ENCODE data around the gene MPZL3.
A peak's percentile ranks its signal among the peaks of the same experiment; 100 is the strongest.

MPZL3 gene

GRCh38 chr11:118212131-118212725 lies 39.9 kb downstream of the MPZL3 start:
- no peak overlapping the region for H2BK5ac ChIP-seq (ENCODE audit: low read length)
- H3K27me3 ChIP-seq (ENCODE audit: control insufficient read depth in 3 of 3, insufficient read depth in 3 of 3, low read depth in 1 of 3, low read length in 3 of 3): peaks cover 0 to 22% (median 0%) of the 10 kb centered on the region in 3 experiments
- WGBS, 2 donors (ENCODE audit: extremely low coverage in 2 of 2, insufficient read length in 2 of 2, insufficient replicate concordance in 1 of 2): no CpG with 5 or more reads among the region's 7 CpGs

DNA sequence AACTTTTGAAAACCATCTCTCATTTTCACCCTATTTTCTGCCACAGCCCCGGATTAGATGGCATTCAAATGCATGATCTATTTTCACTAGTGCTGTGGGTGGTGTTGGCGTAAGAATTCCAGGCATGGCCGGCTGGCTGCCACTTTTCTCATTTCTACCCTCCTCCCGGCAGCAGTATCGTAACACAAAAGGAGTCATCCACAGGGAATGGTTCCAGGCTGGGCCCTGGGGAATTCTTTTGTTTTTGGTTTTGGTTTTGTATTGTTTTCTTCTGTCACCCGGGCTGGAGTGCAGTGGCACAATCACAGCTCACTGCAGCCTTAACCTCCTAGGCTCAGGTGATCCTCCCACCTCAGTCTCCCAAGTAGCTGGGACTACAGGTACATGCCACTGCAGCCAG lies 41.2 kb downstream of the MPZL3 start:
- Histone ChIP-seq H3K9ac (ENCODE audit: low read depth, low read length, poor library complexity) (no peak overlapping the region), H2AFZ (ENCODE audit: low read length) (no peak overlapping the region), H2AK5ac (ENCODE audit: low read depth, low read length) (no peak overlapping the region), H3K79me1 (ENCODE audit: low read depth, low read length) (no peaks in the 10 kb centered on the region), H3K14ac (ENCODE audit: low read length) (no peak overlapping the region), H2BK120ac (ENCODE audit: low read depth, low read length) (no peak overlapping the region), H3K27me3 (ENCODE audit: control insufficient read depth in 3 of 3, insufficient read depth in 3 of 3, low read depth in 1 of 3, low read length in 3 of 3) (peaks cover 0 to 30% (median under 1%) of the 10 kb centered on the region in 3 experiments), H3K4me2 (ENCODE audit: insufficient read depth, low read length, poor library complexity, severe bottlenecking) (no peak overlapping the region), H4K91ac (ENCODE audit: low read depth, low read length, poor library complexity) (no peak overlapping the region), H3K4me3 (ENCODE audit: low read length in 2 of 2) (no peak overlapping the region), H3K27ac (replicated peaks; ENCODE audit: low read length) (no peak overlapping the region), H3K23ac (ENCODE audit: low read depth, low read length, poor library complexity) (no peak overlapping the region), H3K18ac (ENCODE audit: low read length) (no peak overlapping the region), H4K8ac (ENCODE audit: low read depth, low read length) (no peak overlapping the region), H3K36me3 (replicated peaks in 1 of 2; ENCODE audit: control insufficient read depth in 2 of 2, insufficient read depth in 2 of 2, low read length in 2 of 2) (no peaks in the 10 kb centered on the region), H2BK12ac (ENCODE audit: low read length) (no peak overlapping the region), H3K4me1 (ENCODE audit: control insufficient read depth in 2 of 2, insufficient read depth in 1 of 2, low read depth in 1 of 2, low read length in 2 of 2) (peaks cover 0 to 16% of the 10 kb centered on the region in 2 donors), H2BK15ac (ENCODE audit: low read length) (no peak overlapping the region), H2BK5ac (ENCODE audit: low read length) (no peak overlapping the region), H3K4ac (ENCODE audit: low read length) (no peak overlapping the region), H3K9me3 (replicated peaks in 1 of 2; ENCODE audit: control insufficient read depth in 2 of 2, insufficient read depth in 1 of 2, low read depth in 1 of 2, low read length in 2 of 2) (no peaks in the 10 kb centered on the region)
- DNase-seq (ENCODE audit: low spot score): peak; percentile 50
- WGBS, 2 donors (ENCODE audit: extremely low coverage in 2 of 2, insufficient read length in 2 of 2, insufficient replicate concordance in 1 of 2): no CpG with 5 or more reads among the region's 6 CpGs

More at GRCh38 chr11:118212131-118212725, 39.9 kb downstream of the MPZL3 start:
- Histone ChIP-seq H2AFZ (ENCODE audit: low read length) (no peak overlapping the region), H3K27ac (replicated peaks; ENCODE audit: low read length) (no peak overlapping the region), H2BK15ac (ENCODE audit: low read length) (no peak overlapping the region), H4K91ac (ENCODE audit: low read depth, low read length, poor library complexity) (no peak overlapping the region), H2BK12ac (ENCODE audit: low read length) (no peak overlapping the region), H3K9me3 (replicated peaks in 1 of 2; ENCODE audit: control insufficient read depth in 2 of 2, insufficient read depth in 1 of 2, low read depth in 1 of 2, low read length in 2 of 2) (no peaks in the 10 kb centered on the region), H2AK5ac (ENCODE audit: low read depth, low read length) (no peak overlapping the region), H3K14ac (ENCODE audit: low read length) (no peak overlapping the region), H3K79me1 (ENCODE audit: low read depth, low read length) (no peaks in the 10 kb centered on the region), H3K4me1 (ENCODE audit: control insufficient read depth in 2 of 2, insufficient read depth in 1 of 2, low read depth in 1 of 2, low read length in 2 of 2) (peaks cover 0 to 15% of the 10 kb centered on the region in 2 donors), H3K9ac (ENCODE audit: low read depth, low read length, poor library complexity) (no peak overlapping the region), H4K8ac (ENCODE audit: low read depth, low read length) (no peak overlapping the region), H3K18ac (ENCODE audit: low read length) (no peak overlapping the region), H3K4ac (ENCODE audit: low read length) (no peak overlapping the region), H3K4me2 (ENCODE audit: insufficient read depth, low read length, poor library complexity, severe bottlenecking) (no peak overlapping the region), H3K4me3 (ENCODE audit: low read length in 2 of 2) (no peak overlapping the region), H3K23ac (ENCODE audit: low read depth, low read length, poor library complexity) (no peak overlapping the region), H2BK120ac (ENCODE audit: low read depth, low read length) (no peak overlapping the region), H3K36me3 (replicated peaks in 1 of 2; ENCODE audit: control insufficient read depth in 2 of 2, insufficient read depth in 2 of 2, low read length in 2 of 2) (no peaks in the 10 kb centered on the region)
- no peak for DNase-seq (ENCODE audit: low spot score)

- H3K4ac ChIP-seq (ENCODE audit: low read length): no peak overlapping the region
- no peak overlapping the region for H2BK12ac ChIP-seq (ENCODE audit: low read length)
- no peak overlapping the region for H2BK120ac ChIP-seq (ENCODE audit: low read depth, low read length)
- H3K4me2 ChIP-seq (ENCODE audit: insufficient read depth, low read length, poor library complexity, severe bottlenecking): no peak overlapping the region
- no peak overlapping the region for H3K4me3 ChIP-seq (ENCODE audit: low read length in 2 of 2)
- H2BK5ac ChIP-seq (ENCODE audit: low read length): no peak overlapping the region
- no CpG with 5 or more reads among the region's 7 CpGs for WGBS, 2 donors (ENCODE audit: extremely low coverage in 2 of 2, insufficient read length in 2 of 2, insufficient replicate concordance in 1 of 2)
- no peak overlapping the region for H4K8ac ChIP-seq (ENCODE audit: low read depth, low read length)
- H3K27me3 ChIP-seq (ENCODE audit: control insufficient read depth in 3 of 3, insufficient read depth in 3 of 3, low read depth in 1 of 3, low read length in 3 of 3): peaks cover 0 to 35% (median 2%) of the 10 kb centered on the region in 3 experiments
- H2AK5ac ChIP-seq (ENCODE audit: low read depth, low read length): peak overlapping the region; percentile 48
- no peak overlapping the region for H3K14ac ChIP-seq (ENCODE audit: low read length)
- H3K36me3 ChIP-seq (replicated peaks in 1 of 2; ENCODE audit: control insufficient read depth in 2 of 2, insufficient read depth in 2 of 2, low read length in 2 of 2): no peaks in the 10 kb centered on the region
- no peaks in the 10 kb centered on the region for H3K79me1 ChIP-seq (ENCODE audit: low read depth, low read length)
- H4K91ac ChIP-seq (ENCODE audit: low read depth, low read length, poor library complexity): no peak overlapping the region
- H3K9ac ChIP-seq (ENCODE audit: low read depth, low read length, poor library complexity): no peak overlapping the region
- no peak overlapping the region for H3K27ac ChIP-seq (replicated peaks; ENCODE audit: low read length)
- H2BK15ac ChIP-seq (ENCODE audit: low read length): peak overlapping the region; percentile 61
- peaks cover 0 to 16% of the 10 kb centered on the region in 2 donors for H3K4me1 ChIP-seq (ENCODE audit: control insufficient read depth in 2 of 2, insufficient read depth in 1 of 2, low read depth in 1 of 2, low read length in 2 of 2)
- H3K23ac ChIP-seq (ENCODE audit: low read depth, low read length, poor library complexity): no peak overlapping the region
- no peak overlapping the region for H2AFZ ChIP-seq (ENCODE audit: low read length)
- H3K18ac ChIP-seq (ENCODE audit: low read length): peak overlapping the region; percentile 57
- no peak for DNase-seq (ENCODE audit: low spot score)
- no peaks in the 10 kb centered on the region for H3K9me3 ChIP-seq (replicated peaks in 1 of 2; ENCODE audit: control insufficient read depth in 2 of 2, insufficient read depth in 1 of 2, low read depth in 1 of 2, low read length in 2 of 2)
These were observed 41.8 kb downstream of the MPZL3 start for GRCh38 chr11:118210323-118210722.

GRCh38 chr11:118209033-118209432 lies 43.1 kb downstream of the MPZL3 start:
- WGBS, 2 donors (ENCODE audit: extremely low coverage in 2 of 2, insufficient read length in 2 of 2, insufficient replicate concordance in 1 of 2): no CpG with 5 or more reads among the region's 3 CpGs
- no peaks in the 10 kb centered on the region for H3K36me3 ChIP-seq (replicated peaks in 1 of 2; ENCODE audit: control insufficient read depth in 2 of 2, insufficient read depth in 2 of 2, low read length in 2 of 2)
- no peaks in the 10 kb centered on the region for H3K79me1 ChIP-seq (ENCODE audit: low read depth, low read length)
- no peak overlapping the region for H3K9ac ChIP-seq (ENCODE audit: low read depth, low read length, poor library complexity)
- no peak overlapping the region for H2BK5ac ChIP-seq (ENCODE audit: low read length)
- no peak overlapping the region for H3K4ac ChIP-seq (ENCODE audit: low read length)
- H3K27ac ChIP-seq (replicated peaks; ENCODE audit: low read length): no peak overlapping the region
- no peak overlapping the region for H2AK5ac ChIP-seq (ENCODE audit: low read depth, low read length)
- no peak overlapping the region for H3K14ac ChIP-seq (ENCODE audit: low read length)
- no peak overlapping the region for H2BK15ac ChIP-seq (ENCODE audit: low read length)
- peaks cover 0 to 16% of the 10 kb centered on the region in 2 donors for H3K4me1 ChIP-seq (ENCODE audit: control insufficient read depth in 2 of 2, insufficient read depth in 1 of 2, low read depth in 1 of 2, low read length in 2 of 2)
- no peaks in the 10 kb centered on the region for H3K9me3 ChIP-seq (replicated peaks in 1 of 2; ENCODE audit: control insufficient read depth in 2 of 2, insufficient read depth in 1 of 2, low read depth in 1 of 2, low read length in 2 of 2)
- H3K27me3 ChIP-seq (ENCODE audit: control insufficient read depth in 3 of 3, insufficient read depth in 3 of 3, low read depth in 1 of 3, low read length in 3 of 3): peaks cover 0 to 47% (median 2%) of the 10 kb centered on the region in 3 experiments
- H3K4me3 ChIP-seq (ENCODE audit: low read length in 2 of 2): no peak overlapping the region
- H3K18ac ChIP-seq (ENCODE audit: low read length): no peak overlapping the region
- no peak overlapping the region for H2AFZ ChIP-seq (ENCODE audit: low read length)
- H4K8ac ChIP-seq (ENCODE audit: low read depth, low read length): no peak overlapping the region
- H3K23ac ChIP-seq (ENCODE audit: low read depth, low read length, poor library complexity): no peak overlapping the region
- H2BK120ac ChIP-seq (ENCODE audit: low read depth, low read length): no peak overlapping the region
- no peak overlapping the region for H2BK12ac ChIP-seq (ENCODE audit: low read length)
- H4K91ac ChIP-seq (ENCODE audit: low read depth, low read length, poor library complexity): no peak overlapping the region
- no peak for DNase-seq (ENCODE audit: low spot score)
- no peak overlapping the region for H3K4me2 ChIP-seq (ENCODE audit: insufficient read depth, low read length, poor library complexity, severe bottlenecking)
